Measurements from ENCODE around the gene CYFIP1.

DNA sequence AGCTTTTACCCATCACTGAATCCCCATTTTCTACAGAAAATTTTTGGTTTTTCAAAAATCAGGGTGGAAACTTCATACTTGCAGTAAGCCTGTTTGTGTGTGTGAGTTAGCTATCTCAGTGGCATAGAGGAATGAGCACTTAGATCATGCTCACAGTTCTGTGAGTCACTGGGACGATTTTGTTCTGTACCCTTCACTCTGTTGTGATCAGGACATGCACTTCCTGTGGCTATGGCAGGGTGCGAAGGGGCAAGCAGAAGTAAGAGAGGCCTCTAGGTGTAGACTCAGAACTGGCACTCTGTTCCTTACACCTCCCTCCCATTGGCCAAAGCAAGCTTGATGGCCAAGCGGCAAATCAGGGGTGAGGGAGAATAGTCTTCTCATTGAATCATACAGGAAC, 130.1 kb downstream of the CYFIP1 start:
- TF ChIP-seq, protein P1, sequence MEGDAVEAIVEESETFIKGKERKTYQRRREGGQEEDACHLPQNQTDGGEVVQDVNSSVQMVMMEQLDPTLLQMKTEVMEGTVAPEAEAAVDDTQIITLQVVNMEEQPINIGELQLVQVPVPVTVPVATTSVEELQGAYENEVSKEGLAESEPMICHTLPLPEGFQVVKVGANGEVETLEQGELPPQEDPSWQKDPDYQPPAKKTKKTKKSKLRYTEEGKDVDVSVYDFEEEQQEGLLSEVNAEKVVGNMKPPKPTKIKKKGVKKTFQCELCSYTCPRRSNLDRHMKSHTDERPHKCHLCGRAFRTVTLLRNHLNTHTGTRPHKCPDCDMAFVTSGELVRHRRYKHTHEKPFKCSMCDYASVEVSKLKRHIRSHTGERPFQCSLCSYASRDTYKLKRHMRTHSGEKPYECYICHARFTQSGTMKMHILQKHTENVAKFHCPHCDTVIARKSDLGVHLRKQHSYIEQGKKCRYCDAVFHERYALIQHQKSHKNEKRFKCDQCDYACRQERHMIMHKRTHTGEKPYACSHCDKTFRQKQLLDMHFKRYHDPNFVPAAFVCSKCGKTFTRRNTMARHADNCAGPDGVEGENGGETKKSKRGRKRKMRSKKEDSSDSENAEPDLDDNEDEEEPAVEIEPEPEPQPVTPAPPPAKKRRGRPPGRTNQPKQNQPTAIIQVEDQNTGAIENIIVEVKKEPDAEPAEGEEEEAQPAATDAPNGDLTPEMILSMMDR (IDR thresholded peaks at IDR 0.05): no peak
- TF ChIP-seq ZFX (IDR thresholded peaks at IDR 0.05; ENCODE audit: borderline replicate concordance): no peak

All from 22Rv1 (cell line).